GM18526 (cell line): Measurements from ENCODE around the gene KLF11.
A peak's percentile ranks its signal among the peaks of the same experiment; 100 is the strongest.

Source experiments
- POLR2A ChIP-seq: IDR thresholded peaks from 3 replicates; pipeline ENCODE4 v1.6.1; 2011; ENCODE audit not compliant: insufficient read length; ENCODE audit errors: extremely low read depth

The KLF11 gene

DNA sequence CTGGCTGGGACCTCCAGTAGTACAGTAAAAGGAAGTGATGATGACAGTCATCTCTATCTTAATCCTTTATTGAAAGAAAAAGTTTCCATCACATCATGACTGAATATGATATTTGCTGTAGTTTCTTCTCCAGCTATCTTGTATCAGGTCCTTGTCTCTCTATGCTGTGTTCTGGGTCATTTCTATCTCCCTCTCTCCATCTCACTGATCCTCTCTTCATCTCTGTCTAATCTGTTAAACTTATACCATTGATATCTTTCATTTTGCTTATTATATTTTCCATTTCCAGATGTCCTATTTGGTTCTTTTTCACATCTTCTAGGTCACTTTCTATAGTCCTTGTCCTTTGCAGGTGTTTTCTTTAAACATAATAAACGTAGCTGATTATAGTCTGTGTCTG lies 24.5 kb downstream of the KLF11 start:
- TF ChIP-seq POLR2A = no peak

DNA sequence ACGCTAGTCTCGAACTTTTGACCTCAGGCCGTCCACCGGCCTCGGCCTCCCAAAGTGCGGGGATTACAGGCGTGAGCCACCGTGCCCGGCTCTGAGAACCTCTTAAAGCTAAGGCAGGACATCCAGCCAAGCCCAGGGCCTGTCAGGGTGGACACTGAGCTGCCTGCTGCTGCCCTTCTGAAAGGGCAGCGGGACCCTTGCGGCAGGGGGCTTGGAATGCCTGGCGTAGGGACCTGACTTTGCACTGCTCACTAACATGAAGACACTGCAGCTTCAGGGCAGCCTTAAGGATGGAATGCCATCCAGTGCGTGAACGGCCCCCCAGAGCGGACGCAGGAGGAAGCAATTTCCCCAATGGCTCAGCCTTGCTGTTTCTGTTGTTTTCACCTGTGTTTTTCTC lies 27.8 kb downstream of the KLF11 start:
- TF ChIP-seq POLR2A = no peak

- no peak for TF ChIP-seq POLR2A
Observed at GRCh38 chr2:10071595-10071994, 28.2 kb downstream of the KLF11 start.

DNA sequence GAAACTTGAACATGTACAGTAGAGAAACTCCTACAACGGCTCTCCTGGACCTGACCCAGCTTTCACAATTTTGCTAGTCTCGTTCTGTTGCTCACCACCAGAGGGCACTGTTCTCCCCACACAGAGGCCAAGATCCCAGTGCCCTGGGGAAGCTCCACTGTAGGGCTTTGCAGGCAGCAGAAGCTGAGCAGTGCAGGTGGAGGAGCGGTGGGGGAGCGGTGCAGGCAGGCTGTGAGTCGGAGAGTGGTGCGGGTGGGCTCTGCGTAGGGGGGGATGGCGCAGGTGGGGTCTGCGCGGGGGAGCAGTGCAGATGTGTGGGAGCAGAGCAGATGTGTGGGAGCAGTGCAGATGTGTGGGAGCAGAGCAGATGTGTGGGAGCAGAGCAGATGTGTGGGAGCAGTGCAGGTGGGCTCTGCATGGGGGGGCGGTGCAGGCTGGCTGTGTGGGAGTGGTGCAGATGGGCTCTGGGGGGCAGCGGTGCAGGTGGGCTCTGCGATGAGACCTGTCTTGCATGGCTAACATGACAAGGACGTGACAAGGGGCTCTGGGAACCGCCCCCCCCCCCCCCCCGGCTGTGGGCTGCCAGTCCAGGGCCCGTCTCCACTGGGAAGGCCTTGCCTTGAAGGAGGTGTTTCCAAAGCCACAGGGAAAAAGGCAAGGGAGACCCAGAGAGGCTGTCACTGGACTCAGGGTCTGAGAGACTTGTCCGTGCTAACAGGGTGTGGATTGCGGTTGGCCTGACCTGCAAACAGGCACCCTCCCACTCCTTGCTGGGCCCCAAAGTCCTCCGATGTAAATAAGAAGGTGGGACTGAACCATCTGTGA lies 29.5 kb downstream of the KLF11 start:
- no peak for TF ChIP-seq POLR2A

GRCh38 chr2:10073706-10074105 lies 30.4 kb downstream of the KLF11 start:
- TF ChIP-seq POLR2A = no peak

DNA sequence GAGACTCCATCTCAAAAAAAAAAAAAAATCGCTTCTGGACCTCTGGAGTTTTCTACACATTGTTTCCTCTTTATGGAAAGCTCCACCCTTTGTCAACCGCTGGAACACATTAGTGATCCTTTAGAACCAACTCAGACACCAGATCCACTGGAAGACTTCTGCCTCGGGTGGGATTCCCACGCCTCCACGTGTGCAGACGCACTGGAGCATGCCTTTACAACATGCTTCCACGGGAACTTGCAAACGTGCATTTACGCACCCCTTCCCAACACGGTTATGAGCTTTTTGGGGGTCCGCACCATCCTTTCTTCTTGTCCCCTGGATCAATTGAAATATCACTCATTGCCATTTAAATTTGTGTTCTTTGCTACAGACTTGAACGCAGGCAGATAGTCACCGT lies 31.8 kb downstream of the KLF11 start:
- TF ChIP-seq POLR2A = no peak

- TF ChIP-seq POLR2A = no peak
Observed at GRCh38 chr2:10075571-10076209, 32.3 kb downstream of the KLF11 start.

- TF ChIP-seq POLR2A = no peak
Observed at GRCh38 chr2:10076511-10076910, 33.2 kb downstream of the KLF11 start.

DNA sequence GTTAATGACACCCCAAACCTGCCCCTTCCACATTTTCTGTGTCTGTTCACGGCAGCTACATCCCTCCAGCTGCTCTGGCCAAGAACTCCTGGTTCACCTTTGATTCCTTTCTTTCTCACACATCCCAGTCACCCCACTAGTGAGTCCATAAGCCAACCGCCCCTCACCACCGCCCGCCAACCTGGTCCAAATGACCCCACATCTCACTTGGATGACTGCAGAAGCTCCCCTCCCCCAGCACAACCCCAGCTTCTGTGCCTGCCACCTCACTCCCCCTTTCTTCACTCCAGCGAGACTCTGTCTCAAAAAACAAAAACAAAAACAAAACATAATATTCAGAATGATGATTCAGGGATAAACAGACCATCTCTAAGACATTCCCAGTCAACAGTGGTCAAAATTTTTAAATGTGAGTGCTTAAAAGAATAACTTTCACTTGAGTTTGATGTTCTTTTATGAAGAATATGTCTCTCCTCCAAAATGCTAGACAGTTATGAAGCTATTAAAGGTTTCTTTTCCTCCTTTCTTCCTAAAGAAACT lies 33.7 kb downstream of the KLF11 start:
- TF ChIP-seq POLR2A = no peak

GRCh38 chr2:10078001-10078400 lies 34.7 kb downstream of the KLF11 start:
- TF ChIP-seq POLR2A = no peak

DNA sequence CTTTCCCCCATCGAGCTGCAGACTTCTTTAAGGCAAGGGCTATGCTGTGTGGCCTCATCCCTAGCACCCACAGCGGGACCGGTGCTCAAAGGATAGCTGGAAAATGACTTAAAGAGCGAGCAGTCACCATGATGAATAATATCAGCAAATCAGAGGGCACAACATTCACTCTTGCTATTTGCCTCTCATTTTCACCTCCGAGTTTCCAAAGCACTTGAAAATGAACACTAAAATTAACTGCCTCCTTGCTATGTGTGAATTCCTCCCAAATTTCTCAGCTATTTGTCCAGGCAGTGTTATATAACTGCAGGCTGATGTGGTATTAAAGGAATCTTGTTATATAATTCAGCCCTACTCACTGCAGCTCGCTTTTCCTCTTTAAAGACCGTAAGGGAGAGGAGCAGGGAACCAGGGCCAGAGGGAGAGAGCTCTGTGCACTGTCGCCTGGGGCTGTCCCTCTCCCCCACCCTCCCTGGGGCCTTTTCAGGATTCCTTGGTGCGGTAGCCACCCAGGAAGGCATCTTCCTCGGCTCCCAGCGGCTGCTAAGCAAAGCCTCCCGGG lies 35.4 kb downstream of the KLF11 start:
- TF ChIP-seq POLR2A = no peak

DNA sequence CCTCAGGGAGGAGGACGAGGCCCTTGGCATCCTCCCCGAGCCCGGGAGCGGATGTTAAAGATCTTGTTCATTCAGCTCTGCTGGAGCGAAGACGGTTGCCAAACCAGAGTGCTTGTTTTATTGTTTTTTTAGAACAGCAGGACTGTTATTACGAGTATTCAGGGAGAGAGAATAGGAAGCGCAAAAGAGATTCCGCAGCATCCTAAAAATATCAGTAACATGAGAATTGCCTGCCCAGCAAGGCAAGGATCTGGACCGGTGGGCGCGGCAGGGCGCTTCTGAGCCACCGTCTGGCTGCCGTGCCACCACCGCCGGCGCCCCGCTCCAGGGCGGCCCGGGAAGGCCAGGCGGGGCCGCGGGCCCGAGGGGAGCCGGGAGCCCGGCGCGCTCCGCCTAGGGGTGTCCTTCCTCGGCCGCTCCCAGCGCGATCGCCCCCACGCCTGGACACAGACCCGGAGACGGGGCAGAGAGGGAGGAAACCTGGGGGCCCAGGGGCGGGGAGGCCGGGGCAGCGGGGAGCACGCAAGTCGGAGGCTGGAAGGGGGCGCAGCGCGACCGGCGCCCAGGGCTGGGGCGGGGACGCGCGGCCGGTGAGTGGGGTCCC lies 36.0 kb downstream of the KLF11 start:
- no peak for TF ChIP-seq POLR2A

GRCh38 chr2:10079870-10080535 lies 36.7 kb downstream of the KLF11 start, which contains the start of gene CYS1:
TSS of gene CYS1 (minus strand) at chr2:10080411. CDS start at chr2:10080223, 188 bp downstream.
- TF ChIP-seq POLR2A = peak; percentile 44

GRCh38 chr2:10080536-10081304 lies 37.4 kb downstream of the KLF11 start:
- TF ChIP-seq POLR2A = peak; percentile 10

GRCh38 chr2:10083046-10083445 lies 39.7 kb downstream of the KLF11 start:
- TF ChIP-seq POLR2A = no peak

- peak; percentile 56 for TF ChIP-seq POLR2A
Observed at GRCh38 chr2:10083692-10084211, 40.4 kb downstream of the KLF11 start.
